Esophagus (tissue), 2 donors: ENCODE measurements around the gene CDH13. TPM values are rescaled to one million over a fixed set of nuclear protein-coding genes. Genes with fewer than 3 reads are reported as not detected.

Source experiments
- H3K27ac ChIP-seq, 2 donors: one replicate each; pipeline ENCODE4 v1.5.1; 2013; ENCODE audit warnings: low read depth in 2 of 2, mild to moderate bottlenecking in 2 of 2, inconsistent platforms in 1 of 2, low read length in 1 of 2, moderate library complexity in 1 of 2
- H3K27me3 ChIP-seq, 2 donors: one replicate each; pipeline ENCODE4 v1.6.1; 2013; ENCODE audit warnings: low read length in 2 of 2, control low read depth in 1 of 2, mild to moderate bottlenecking in 1 of 2; ENCODE audit not compliant: insufficient read depth in 2 of 2, control insufficient read depth in 1 of 2
- H3K36me3 ChIP-seq, 2 donors: one replicate each; pipeline ENCODE4 v1.6.1; 2013; ENCODE audit warnings: low read length in 1 of 2; ENCODE audit not compliant: control insufficient read depth in 2 of 2, insufficient read depth in 2 of 2
- H3K4me1 ChIP-seq, 2 donors: one replicate each; pipeline ENCODE4 v1.6.1; 2013; ENCODE audit warnings: low read length in 1 of 2; ENCODE audit not compliant: control insufficient read depth in 2 of 2, insufficient read depth in 2 of 2
- H3K4me3 ChIP-seq, 2 donors: one replicate each; pipeline ENCODE4 v1.5.1; 2013; ENCODE audit warnings: low read length in 2 of 2, mild to moderate bottlenecking in 2 of 2, low read depth in 1 of 2, moderate library complexity in 1 of 2
- H3K9me3 ChIP-seq, 2 donors: one replicate each; pipeline ENCODE4 v1.6.1; 2013; ENCODE audit warnings: mild to moderate bottlenecking in 2 of 2, low read depth in 1 of 2, low read length in 1 of 2, moderate library complexity in 1 of 2; ENCODE audit not compliant: control insufficient read depth in 2 of 2, insufficient read depth in 1 of 2
- WGBS, 2 donors: extraction: QIAGEN DNeasy Blood & Tissue Kit; methylation state at CpG; one replicate each; pipeline ENCODE4 v1.1.7; 2013; 5-methylcytosine and 5-hydroxymethylcytosine counted together
- polyA plus RNA-seq, 2 donors: library from polyadenylated mRNA; stranded (reverse); fragments of 200-250 nt; gene quantifications; one replicate each; pipeline ENCODE4 v1.2.3, GENCODE V29; 2013
- donor health status: healthy with polysubstance abuse.
- donor health status: Bipolar disorder and iron deficiency.

The CDH13 gene
- polyA plus RNA-seq = 1 to 10 TPM; 1.3 to 4.3 TPM

- peaks cover 0 to 11% of the 10 kb centered on the region in 2 donors for H3K4me1 ChIP-seq
These were observed at the start of gene CDH13 for GRCh38 chr16:82626791-82627261. CDH13 (plus strand) TSS chr16:82626969.

GRCh38 chr16:82580298-82580890, 46.4 kb upstream of the CDH13 start:
- no peak overlapping the region for H3K4me3 ChIP-seq
- H3K27ac ChIP-seq = no peak overlapping the region
- H3K27me3 ChIP-seq = no peaks in the 10 kb centered on the region
- no peaks in the 10 kb centered on the region for H3K36me3 ChIP-seq
- no peaks in the 10 kb centered on the region for H3K9me3 ChIP-seq
- WGBS, 2 donors = 27 to 33% methylated on average over 7 of the region's 7 CpGs
- H3K4me1 ChIP-seq = no peaks in the 10 kb centered on the region

More at GRCh38 chr16:82626791-82627261, at the start of gene CDH13:
- Histone ChIP-seq H3K36me3 (no peaks in the 10 kb centered on the region), H3K4me3 (peak within 1 kb of the TSS; percentile 40 to 43), H3K9me3 (peaks cover 0 to 4% of the 10 kb centered on the region in 2 donors), H3K27me3 (peaks cover 0 to 4% of the 10 kb centered on the region in 2 donors), H3K27ac (peak within 1 kb of the TSS in 1 of 2 donors; percentile 38)
- 2 to 4% methylated on average over 39 of the region's 39 CpGs for WGBS, 2 donors

GRCh38 chr16:82582975-82583374, 43.8 kb upstream of the CDH13 start:
- H3K4me3 ChIP-seq = no peak overlapping the region
- WGBS, 2 donors = 78% methylated on average over 6 of the region's 6 CpGs
- H3K36me3 ChIP-seq = no peaks in the 10 kb centered on the region
- no peaks in the 10 kb centered on the region for H3K9me3 ChIP-seq
- no peak overlapping the region for H3K27ac ChIP-seq
- H3K27me3 ChIP-seq = no peaks in the 10 kb centered on the region
- no peaks in the 10 kb centered on the region for H3K4me1 ChIP-seq

- 52 to 62% methylated on average over 3 of the region's 3 CpGs for WGBS, 2 donors
- no peaks in the 10 kb centered on the region for H3K4me1 ChIP-seq
- no peaks in the 10 kb centered on the region for H3K27me3 ChIP-seq
- H3K4me3 ChIP-seq = no peak overlapping the region
- no peaks in the 10 kb centered on the region for H3K9me3 ChIP-seq
- no peaks in the 10 kb centered on the region for H3K36me3 ChIP-seq
- H3K27ac ChIP-seq = no peak overlapping the region
These were observed 43.3 kb upstream of the CDH13 start for GRCh38 chr16:82583422-82583821.

GRCh38 chr16:82584553-82585152, 42.1 kb upstream of the CDH13 start:
- 77 to 84% methylated on average over 12 of the region's 12 CpGs for whole genome bisulfite sequencing, 2 donors
- Histone ChIP-seq H3K9me3 (no peaks in the 10 kb centered on the region), H3K4me1 (no peaks in the 10 kb centered on the region), H3K27me3 (no peaks in the 10 kb centered on the region), H3K4me3 (no peak overlapping the region), H3K36me3 (no peaks in the 10 kb centered on the region), H3K27ac (no peak overlapping the region)

GRCh38 chr16:82585675-82586074, 41.1 kb upstream of the CDH13 start:
- no peaks in the 10 kb centered on the region for H3K27me3 ChIP-seq
- H3K4me3 ChIP-seq = no peak overlapping the region
- no peaks in the 10 kb centered on the region for H3K36me3 ChIP-seq
- H3K27ac ChIP-seq = no peak overlapping the region
- 71 to 82% methylated on average over 6 of the region's 6 CpGs for WGBS, 2 donors
- H3K4me1 ChIP-seq = no peaks in the 10 kb centered on the region
- H3K9me3 ChIP-seq = no peaks in the 10 kb centered on the region

GRCh38 chr16:82586130-82586529, 40.6 kb upstream of the CDH13 start:
- Histone ChIP-seq H3K9me3 (no peaks in the 10 kb centered on the region), H3K4me3 (no peak overlapping the region), H3K4me1 (no peaks in the 10 kb centered on the region), H3K27ac (no peak overlapping the region), H3K36me3 (no peaks in the 10 kb centered on the region), H3K27me3 (no peaks in the 10 kb centered on the region)

- H3K36me3 ChIP-seq = no peaks in the 10 kb centered on the region
- 71 to 85% methylated on average over 7 of the region's 7 CpGs for WGBS, 2 donors
- no peaks in the 10 kb centered on the region for H3K27me3 ChIP-seq
- no peaks in the 10 kb centered on the region for H3K4me1 ChIP-seq
- H3K27ac ChIP-seq = no peak overlapping the region
- H3K4me3 ChIP-seq = no peak overlapping the region
- H3K9me3 ChIP-seq = no peaks in the 10 kb centered on the region
These were observed 39.5 kb upstream of the CDH13 start for GRCh38 chr16:82587289-82587688.

- H3K36me3 ChIP-seq = no peaks in the 10 kb centered on the region
- H3K27me3 ChIP-seq = no peaks in the 10 kb centered on the region
- no peak overlapping the region for H3K27ac ChIP-seq
- no peaks in the 10 kb centered on the region for H3K4me1 ChIP-seq
- H3K4me3 ChIP-seq = no peak overlapping the region
- WGBS, 2 donors = 78 to 79% methylated on average over 9 of the region's 9 CpGs
- H3K9me3 ChIP-seq = no peaks in the 10 kb centered on the region
These were observed 37.4 kb upstream of the CDH13 start for GRCh38 chr16:82589407-82589806.

- H3K27me3 ChIP-seq = no peaks in the 10 kb centered on the region
- H3K9me3 ChIP-seq = no peaks in the 10 kb centered on the region
- H3K27ac ChIP-seq = no peak overlapping the region
- no peaks in the 10 kb centered on the region for H3K4me1 ChIP-seq
- 50 to 52% methylated on average over 4 of the region's 4 CpGs for WGBS, 2 donors
- H3K4me3 ChIP-seq = no peak overlapping the region
- H3K36me3 ChIP-seq = no peaks in the 10 kb centered on the region
These were observed 32.7 kb upstream of the CDH13 start for GRCh38 chr16:82594114-82594513.
